Measurements from ENCODE around the gene CDC7.

CDC7 gene

GRCh38 chr1:91537281-91537986, 36.8 kb downstream of the CDC7 start:
- H3K27me3 ChIP-seq (ENCODE audit: low read depth, low read length): no peaks in the 10 kb centered on the region
- TF ChIP-seq EZH2phosphoT487 (IDR thresholded peaks at IDR 0.05; ENCODE audit: low read depth) (no peak), CTCF (IDR thresholded peaks at IDR 0.05; ENCODE audit: low read depth, low read length) (no peak)
- H3K4me2 ChIP-seq (ENCODE audit: low read length): no peak overlapping the region

GRCh38 chr1:91537987-91538304, 37.3 kb downstream of the CDC7 start:
- TF ChIP-seq EZH2phosphoT487 (IDR thresholded peaks at IDR 0.05; ENCODE audit: low read depth): no peak
- TF ChIP-seq CTCF (IDR thresholded peaks at IDR 0.05; ENCODE audit: low read depth, low read length): no peak
- no peak overlapping the region for H3K27ac ChIP-seq (ENCODE audit: low read length)
- no peak overlapping the region for H3K9ac ChIP-seq (ENCODE audit: low read length)
- no peaks in the 10 kb centered on the region for H3K4me1 ChIP-seq (ENCODE audit: low read length)
- H3K9me3 ChIP-seq (ENCODE audit: insufficient read depth, low read length): no peaks in the 10 kb centered on the region
- no peak overlapping the region for H3K4me3 ChIP-seq (ENCODE audit: low read length)
- no peaks in the 10 kb centered on the region for H3K27me3 ChIP-seq (ENCODE audit: low read depth, low read length)
- no peaks in the 10 kb centered on the region for H4K20me1 ChIP-seq (ENCODE audit: insufficient read depth, low read length)
- H3K79me2 ChIP-seq (ENCODE audit: low read length): no peaks in the 10 kb centered on the region
- H2AFZ ChIP-seq (ENCODE audit: low read depth, low read length): no peak overlapping the region
- no peaks in the 10 kb centered on the region for H3K36me3 ChIP-seq (replicated peaks; ENCODE audit: low read depth, low read length)
- H3K4me2 ChIP-seq (ENCODE audit: low read length): no peak overlapping the region

More at GRCh38 chr1:91537281-91537986, 36.8 kb downstream of the CDC7 start:
- H3K27ac ChIP-seq (ENCODE audit: low read length): no peak overlapping the region
- H3K9ac ChIP-seq (ENCODE audit: low read length): no peak overlapping the region
- H3K4me3 ChIP-seq (ENCODE audit: low read length): no peak overlapping the region
- no peaks in the 10 kb centered on the region for H3K36me3 ChIP-seq (replicated peaks; ENCODE audit: low read depth, low read length)
- no peaks in the 10 kb centered on the region for H4K20me1 ChIP-seq (ENCODE audit: insufficient read depth, low read length)
- no peak overlapping the region for H2AFZ ChIP-seq (ENCODE audit: low read depth, low read length)
- no peaks in the 10 kb centered on the region for H3K4me1 ChIP-seq (ENCODE audit: low read length)
- no peaks in the 10 kb centered on the region for H3K79me2 ChIP-seq (ENCODE audit: low read length)
- H3K9me3 ChIP-seq (ENCODE audit: insufficient read depth, low read length): no peaks in the 10 kb centered on the region

GRCh38 chr1:91540910-91541309, 40.3 kb downstream of the CDC7 start:
- no peaks in the 10 kb centered on the region for H3K4me1 ChIP-seq (ENCODE audit: low read length)
- no peak overlapping the region for H3K4me2 ChIP-seq (ENCODE audit: low read length)
- H3K9ac ChIP-seq (ENCODE audit: low read length): no peak overlapping the region
- H3K79me2 ChIP-seq (ENCODE audit: low read length): no peaks in the 10 kb centered on the region
- no peak overlapping the region for H2AFZ ChIP-seq (ENCODE audit: low read depth, low read length)
- H3K4me3 ChIP-seq (ENCODE audit: low read length): no peak overlapping the region
- no peak overlapping the region for H3K27ac ChIP-seq (ENCODE audit: low read length)
- TF ChIP-seq EZH2phosphoT487 (IDR thresholded peaks at IDR 0.05; ENCODE audit: low read depth) (no peak), CTCF (IDR thresholded peaks at IDR 0.05; ENCODE audit: low read depth, low read length) (no peak)
- H3K9me3 ChIP-seq (ENCODE audit: insufficient read depth, low read length): no peaks in the 10 kb centered on the region
- no peaks in the 10 kb centered on the region for H3K27me3 ChIP-seq (ENCODE audit: low read depth, low read length)
- H3K36me3 ChIP-seq (replicated peaks; ENCODE audit: low read depth, low read length): no peaks in the 10 kb centered on the region
- H4K20me1 ChIP-seq (ENCODE audit: insufficient read depth, low read length): no peaks in the 10 kb centered on the region

- no peak for TF ChIP-seq EZH2phosphoT487 (IDR thresholded peaks at IDR 0.05; ENCODE audit: low read depth)
- H3K27ac ChIP-seq (ENCODE audit: low read length): no peak overlapping the region
- H3K4me3 ChIP-seq (ENCODE audit: low read length): no peak overlapping the region
- H3K79me2 ChIP-seq (ENCODE audit: low read length): no peaks in the 10 kb centered on the region
- H3K36me3 ChIP-seq (replicated peaks; ENCODE audit: low read depth, low read length): no peaks in the 10 kb centered on the region
- no peak overlapping the region for H3K9ac ChIP-seq (ENCODE audit: low read length)
- no peak overlapping the region for H3K4me2 ChIP-seq (ENCODE audit: low read length)
- no peaks in the 10 kb centered on the region for H3K4me1 ChIP-seq (ENCODE audit: low read length)
- H3K9me3 ChIP-seq (ENCODE audit: insufficient read depth, low read length): no peaks in the 10 kb centered on the region
- no peaks in the 10 kb centered on the region for H4K20me1 ChIP-seq (ENCODE audit: insufficient read depth, low read length)
- H2AFZ ChIP-seq (ENCODE audit: low read depth, low read length): no peak overlapping the region
- H3K27me3 ChIP-seq (ENCODE audit: low read depth, low read length): no peaks in the 10 kb centered on the region
Measured at GRCh38 chr1:91541918-91542533, 41.4 kb downstream of the CDC7 start.
